Breast epithelium (tissue), 3 donors: Measurements from ENCODE around the gene ANKRD63.

ENCODE experiments used
- CTCF ChIP-seq, 3 donors: fragments of 450-650 bp; IDR thresholded peaks; one replicate each; pipeline ENCODE4 v1.5.1; 2016 to 2017; ENCODE audit warnings: antibody characterized with exemption in 3 of 3, mild to moderate bottlenecking in 3 of 3, moderate library complexity in 3 of 3
- POLR2A ChIP-seq: fragments of 450-650 bp; IDR thresholded peaks from one replicate; pipeline ENCODE4 v1.6.1; 2016; ENCODE audit warnings: antibody characterized with exemption, mild to moderate bottlenecking, moderate library complexity

GRCh38 chr15:40305281-40305680 is 22.4 kb upstream of the ANKRD63 start:
- TF ChIP-seq POLR2A (no peak), CTCF (IDR thresholded peaks at IDR 0.05) (no peak)
